ENCODE data around the gene WSCD2. TPM values are rescaled to one million over a fixed set of nuclear protein-coding genes. Genes with fewer than 3 reads are reported as not detected.

Gene WSCD2
- total and polyA plus RNA-seq, 2 of the 4 experiments (the other 2 are of a cell fraction), result not detected

GRCh38 chr12:108252523-108252922 is 123.4 kb downstream of the WSCD2 start:
- H2BK5ac ChIP-seq (ENCODE audit: low read depth, low read length, poor library complexity, severe bottlenecking), result no peak overlapping the region
- intact Hi-C loops (cut with micrococcal nuclease), result no loop called here
- H4K91ac ChIP-seq (ENCODE audit: insufficient read depth, low read depth, low read length), result no peak overlapping the region
- no peaks in the 10 kb centered on the region for H3K9me1 ChIP-seq (ENCODE audit: insufficient read depth, low read length)
- no peak overlapping the region for H2BK120ac ChIP-seq (ENCODE audit: low read depth, low read length)
- H2AFZ ChIP-seq (replicated peaks; ENCODE audit: low read length, poor library complexity), result no peak overlapping the region
- ChIA-PET POLR2A (ENCODE audit: unreplicated experiment) (no interaction called here), CTCF (interaction anchor here (0.6 kb wide), 1 partner anchor 446 kb away, joined by 3 read pairs; no protein-coding TSS in a partner anchor)
- ATAC-seq (ENCODE audit: low read depth), result no peak
- H4K5ac ChIP-seq (ENCODE audit: low read depth, low read length), result no peak overlapping the region
- H3K56ac ChIP-seq (ENCODE audit: extremely low read depth, insufficient read depth, low read length), result no peak overlapping the region
- no peak overlapping the region for H3K27ac ChIP-seq (ENCODE audit: insufficient read depth, low read length)
- no peak overlapping the region for H3K4me3 ChIP-seq (ENCODE audit: insufficient read depth, low read depth, low read length)
- H3K36me3 ChIP-seq (ENCODE audit: control insufficient read depth, insufficient read depth, low read length), result no peaks in the 10 kb centered on the region
- TF ChIP-seq RAD21 (IDR thresholded peaks at IDR 0.05; ENCODE audit: low read length) (no peak), MAZ (IDR thresholded peaks at IDR 0.05; ENCODE audit: borderline replicate concordance, low read depth, low read length) (no peak), MAFK (IDR thresholded peaks at IDR 0.05; ENCODE audit: low read depth, low read length) (no peak), BHLHE40 (IDR thresholded peaks at IDR 0.05; ENCODE audit: low read depth, low read length) (no peak), CHD1 (IDR thresholded peaks at IDR 0.05; ENCODE audit: low read depth, low read length) (no peak), USF2 (IDR thresholded peaks at IDR 0.05; ENCODE audit: low read depth, low read length) (no peak), CEBPB (IDR thresholded peaks at IDR 0.05; ENCODE audit: low read depth, low read length) (no peak), MXI1 (IDR thresholded peaks at IDR 0.05; ENCODE audit: borderline replicate concordance, low read depth, low read length) (no peak), SMC3 (IDR thresholded peaks at IDR 0.05; ENCODE audit: low read depth, low read length) (no peak), NFE2L2 (IDR thresholded peaks at IDR 0.05; ENCODE audit: low read depth, low read length) (no peak), ELK1 (IDR thresholded peaks at IDR 0.05; ENCODE audit: borderline replicate concordance, low read depth, low read length) (no peak), FOS (IDR thresholded peaks at IDR 0.05; ENCODE audit: low read depth, low read length) (no peak), POLR2A (IDR thresholded peaks at IDR 0.05; ENCODE audit: low read depth, low read length) (no peak)
- no peak overlapping the region for H2AK5ac ChIP-seq (ENCODE audit: low read depth, low read length)
- no peak overlapping the region for H4K8ac ChIP-seq (ENCODE audit: low read depth in 2 of 2, low read length in 2 of 2)
- no peaks in the 10 kb centered on the region for H3K9me3 ChIP-seq (ENCODE audit: control insufficient read depth, insufficient read depth, low read length)
- no peak overlapping the region for H3K14ac ChIP-seq (replicated peaks; ENCODE audit: low read depth, low read length)
- no peak overlapping the region for H3K4me2 ChIP-seq (ENCODE audit: low read depth, low read length)
- no peak overlapping the region for H3K4ac ChIP-seq (ENCODE audit: low read depth, low read length)
- H3K4me1 ChIP-seq (ENCODE audit: control insufficient read depth, insufficient read depth, low read length), result no peaks in the 10 kb centered on the region
- H3K79me1 ChIP-seq (ENCODE audit: low read depth in 1 of 2, low read length in 2 of 2), result no peaks in the 10 kb centered on the region
- H2BK15ac ChIP-seq (ENCODE audit: low read depth, low read length), result no peak overlapping the region
- in situ Hi-C loops (cut with MboI; ENCODE audit: low sequenced_read_pairs), result no loop called here
- H4K20me1 ChIP-seq (ENCODE audit: insufficient read depth, low read length), result no peaks in the 10 kb centered on the region
- H2BK20ac ChIP-seq (ENCODE audit: low read depth, low read length), result no peak overlapping the region
- no CpG with 5 or more reads among the region's 7 CpGs for WGBS, 2 experiments (ENCODE audit: extremely low coverage in 2 of 2, insufficient read length in 1 of 2)
- no peak for DNase-seq
- BruUV-seq (replicated peaks), result no TSS peak
- H3K23ac ChIP-seq (ENCODE audit: low read depth, low read length), result no peak overlapping the region
- dilution Hi-C loops (cut with HindIII; ENCODE audit: low sequenced_read_pairs, unreplicated experiment), result no loop called here
- H3K9ac ChIP-seq (ENCODE audit: low read depth, low read length), result no peak overlapping the region
- no peak overlapping the region for H3K18ac ChIP-seq (ENCODE audit: low read depth, low read length)
- H2AK9ac ChIP-seq (replicated peaks; ENCODE audit: low read depth, low read length, poor library complexity), result no peak overlapping the region
- no peaks in the 10 kb centered on the region for H3K27me3 ChIP-seq (ENCODE audit: control insufficient read depth, insufficient read depth, low read length)

Data from IMR-90 (cell line).